Endothelial cell (in vitro differentiated cells): ENCODE measurements around the gene EXOC6. TPM values are rescaled to one million over a fixed set of nuclear protein-coding genes. Genes with fewer than 3 reads are reported as not detected.

Experiments used
- DNase-seq: peaks from one replicate; pipeline ENCODE4 v3.0.0; 2021; ENCODE audit warnings: low spot score
- H3K27ac Mint-ChIP-seq: one replicate; pipeline ENCODE4 v1.8.0; 2021; ENCODE audit warnings: mixed read lengths, inconsistent platforms; ENCODE audit not compliant: unreplicated experiment
- H3K27me3 Mint-ChIP-seq: one replicate; pipeline ENCODE4 v1.8.0; 2021; ENCODE audit warnings: mild to moderate bottlenecking, moderate library complexity, mixed read lengths, inconsistent platforms; ENCODE audit not compliant: unreplicated experiment
- H3K36me3 Mint-ChIP-seq: one replicate; pipeline ENCODE4 v1.8.0; 2021; ENCODE audit warnings: mild to moderate bottlenecking, low read depth, mixed read lengths, inconsistent platforms; ENCODE audit not compliant: unreplicated experiment
- H3K4me1 Mint-ChIP-seq: one replicate; pipeline ENCODE4 v1.8.0; 2021; ENCODE audit warnings: mild to moderate bottlenecking, mixed read lengths, inconsistent platforms; ENCODE audit not compliant: unreplicated experiment
- H3K4me3 Mint-ChIP-seq: one replicate; pipeline ENCODE4 v1.8.0; 2021; ENCODE audit warnings: mild to moderate bottlenecking, mixed read lengths, inconsistent platforms; ENCODE audit not compliant: unreplicated experiment
- H3K9me3 Mint-ChIP-seq: one replicate; pipeline ENCODE4 v1.8.0; 2021; ENCODE audit warnings: mixed read lengths, inconsistent platforms; ENCODE audit not compliant: unreplicated experiment
- total RNA-seq: library from RNA; stranded (reverse); fragmentation: NEBNext Ultra II Directional; extraction: Animal tissue kit (Norgen Biotek cat#: 25700); gene quantifications from one replicate; pipeline ENCODE4 v1.2.1, GENCODE V29; 2021; ENCODE audit not compliant: unreplicated experiment
- TF ChIP-seq, protein P1 (sequence below): fragments of 200-600 bp; sonication (generic); IDR thresholded peaks from one replicate; pipeline ENCODE4 v1.5.0; 2021; ENCODE audit warnings: antibody characterized with exemption; ENCODE audit not compliant: unreplicated experiment

Gene EXOC6
- total RNA-seq, 1 donor from 2014 or later, result 28.5 TPM

DNA sequence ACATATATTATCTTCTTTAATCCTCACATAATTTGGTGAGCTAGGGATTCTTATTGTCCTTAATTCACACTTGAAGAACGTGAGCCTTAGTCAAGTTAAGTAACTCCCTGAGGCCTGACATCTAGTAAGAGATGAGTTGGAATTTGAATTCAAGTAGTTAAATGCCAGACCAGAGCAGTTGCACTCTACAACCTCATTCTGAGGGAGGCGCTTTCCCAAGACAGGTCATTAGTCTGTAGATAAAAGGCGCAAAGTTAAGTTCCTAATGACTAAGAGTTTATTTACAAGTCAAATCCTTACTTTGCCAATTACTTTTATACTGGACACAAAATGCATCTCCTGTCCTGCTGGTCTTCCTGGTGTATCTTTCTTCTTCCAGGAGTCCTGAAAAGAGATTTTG is 3.6 kb upstream of the EXOC6 start:
- Mint-ChIP-seq H3K36me3 (peaks cover 20% of the 10 kb centered on the region), H3K4me1 (peaks cover 31% of the 10 kb centered on the region), H3K27me3 (peaks cover 7% of the 10 kb centered on the region), H3K9me3 (no peaks in the 10 kb centered on the region), H3K27ac (peak overlapping the region; percentile 37), H3K4me3 (no peak overlapping the region)
- DNase-seq, result no peak
- TF ChIP-seq, protein P1, sequence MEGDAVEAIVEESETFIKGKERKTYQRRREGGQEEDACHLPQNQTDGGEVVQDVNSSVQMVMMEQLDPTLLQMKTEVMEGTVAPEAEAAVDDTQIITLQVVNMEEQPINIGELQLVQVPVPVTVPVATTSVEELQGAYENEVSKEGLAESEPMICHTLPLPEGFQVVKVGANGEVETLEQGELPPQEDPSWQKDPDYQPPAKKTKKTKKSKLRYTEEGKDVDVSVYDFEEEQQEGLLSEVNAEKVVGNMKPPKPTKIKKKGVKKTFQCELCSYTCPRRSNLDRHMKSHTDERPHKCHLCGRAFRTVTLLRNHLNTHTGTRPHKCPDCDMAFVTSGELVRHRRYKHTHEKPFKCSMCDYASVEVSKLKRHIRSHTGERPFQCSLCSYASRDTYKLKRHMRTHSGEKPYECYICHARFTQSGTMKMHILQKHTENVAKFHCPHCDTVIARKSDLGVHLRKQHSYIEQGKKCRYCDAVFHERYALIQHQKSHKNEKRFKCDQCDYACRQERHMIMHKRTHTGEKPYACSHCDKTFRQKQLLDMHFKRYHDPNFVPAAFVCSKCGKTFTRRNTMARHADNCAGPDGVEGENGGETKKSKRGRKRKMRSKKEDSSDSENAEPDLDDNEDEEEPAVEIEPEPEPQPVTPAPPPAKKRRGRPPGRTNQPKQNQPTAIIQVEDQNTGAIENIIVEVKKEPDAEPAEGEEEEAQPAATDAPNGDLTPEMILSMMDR, result no peak

- H3K4me1 Mint-ChIP-seq, result peaks cover 30% of the 10 kb centered on the region
- H3K36me3 Mint-ChIP-seq, result peaks cover 20% of the 10 kb centered on the region
- no peak for DNase-seq
- no peak overlapping the region for H3K27ac Mint-ChIP-seq
- no peaks in the 10 kb centered on the region for H3K9me3 Mint-ChIP-seq
- no peak overlapping the region for H3K4me3 Mint-ChIP-seq
- TF ChIP-seq, protein P1, result no peak
- peaks cover 7% of the 10 kb centered on the region for H3K27me3 Mint-ChIP-seq
Observed at GRCh38 chr10:92845921-92846320, 2.4 kb upstream of the EXOC6 start.

GRCh38 chr10:92846344-92846743 is 2.0 kb upstream of the EXOC6 start:
- Mint-ChIP-seq H3K4me3 (no peak overlapping the region), H3K27me3 (peaks cover 7% of the 10 kb centered on the region), H3K27ac (no peak overlapping the region), H3K4me1 (peaks cover 27% of the 10 kb centered on the region), H3K9me3 (no peaks in the 10 kb centered on the region), H3K36me3 (peaks cover 20% of the 10 kb centered on the region)
- TF ChIP-seq, protein P1, result no peak
- DNase-seq, result no peak

DNA sequence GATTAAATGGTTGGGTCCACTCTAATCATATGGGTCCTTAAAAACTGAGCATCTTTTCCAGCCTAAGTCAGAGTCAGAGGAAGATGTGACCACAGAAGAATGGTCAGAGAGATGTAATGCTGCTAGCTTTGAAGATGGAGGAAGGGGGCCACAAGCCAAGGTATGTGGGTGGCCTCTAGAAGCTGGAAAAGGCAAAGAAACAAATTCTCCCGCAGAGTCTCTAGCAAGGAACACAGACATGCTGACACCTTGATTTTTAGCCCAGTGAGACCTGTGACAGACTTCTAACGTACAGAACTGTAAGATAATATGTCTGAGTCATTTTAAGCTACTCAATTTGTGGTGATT is 1.5 kb upstream of the EXOC6 start:
- H3K27ac Mint-ChIP-seq, result no peak overlapping the region
- TF ChIP-seq, protein P1, result no peak
- no peaks in the 10 kb centered on the region for H3K9me3 Mint-ChIP-seq
- peaks cover 27% of the 10 kb centered on the region for H3K4me1 Mint-ChIP-seq
- H3K36me3 Mint-ChIP-seq, result peaks cover 20% of the 10 kb centered on the region
- H3K27me3 Mint-ChIP-seq, result peaks cover 7% of the 10 kb centered on the region
- no peak for DNase-seq
- H3K4me3 Mint-ChIP-seq, result peak overlapping the region; percentile 96

DNA sequence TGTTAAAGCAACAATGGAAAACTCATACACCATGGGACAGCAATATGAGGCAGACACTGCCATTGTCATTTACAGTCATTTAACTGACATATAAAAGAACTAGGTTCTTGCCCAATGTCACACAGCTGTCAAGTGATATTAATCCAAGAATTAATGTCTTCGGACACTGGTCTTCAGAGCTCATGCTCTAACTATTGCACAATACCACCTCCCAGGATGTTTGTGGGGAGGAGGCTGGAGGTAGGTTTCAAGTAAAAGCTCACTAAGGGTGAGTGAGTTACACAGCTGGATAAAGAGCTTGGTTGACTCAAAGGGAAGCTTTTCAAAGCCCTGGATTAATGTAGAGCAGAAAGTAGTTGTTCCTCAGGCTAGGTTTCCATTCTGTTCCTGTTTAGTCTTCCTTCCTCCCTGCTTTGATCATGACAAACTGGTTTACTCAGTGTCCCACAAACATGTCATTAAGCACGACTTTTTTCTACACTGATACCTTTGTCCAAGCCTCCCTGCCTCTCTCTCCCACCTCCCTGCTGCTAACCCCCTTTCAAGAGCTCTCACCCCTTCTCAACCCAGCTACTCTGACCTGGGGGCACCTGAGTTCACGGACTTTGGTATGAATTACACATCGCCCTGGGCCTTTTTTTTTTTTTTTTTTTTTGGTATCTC is 987 bp upstream of the EXOC6 start:
- peak overlapping the region; percentile 96 for H3K4me3 Mint-ChIP-seq
- no peaks in the 10 kb centered on the region for H3K9me3 Mint-ChIP-seq
- peaks cover 7% of the 10 kb centered on the region for H3K27me3 Mint-ChIP-seq
- no peak for DNase-seq
- TF ChIP-seq, protein P1, result no peak
- peaks cover 20% of the 10 kb centered on the region for H3K36me3 Mint-ChIP-seq
- H3K4me1 Mint-ChIP-seq, result peaks cover 24% of the 10 kb centered on the region
- peak overlapping the region; percentile 58 for H3K27ac Mint-ChIP-seq
